DND-41 (cell line): ENCODE results near the gene CAMKMT.

ENCODE experiments used
- ATAC-seq: fragments of 200-7000 bp; cut with Tn5 transposase; 3 replicates; pipeline ENCODE4 v1.9.1; 2021; ENCODE audit warnings: low read depth; ENCODE audit not compliant: insufficient read depth
- DNase-seq: peaks from one replicate; pipeline ENCODE4 v3.0.0-alpha.2; 2020
- H2AFZ ChIP-seq: 2 replicates; pipeline ENCODE4 v1.6.0; 2012; ENCODE audit warnings: low read depth, low read length
- H3K27ac ChIP-seq: 2 replicates; pipeline ENCODE4 v1.5.1; 2012; ENCODE audit warnings: low read length, inconsistent platforms
- H3K27me3 ChIP-seq: fragments of 200-600 bp; sonication (generic); 2 replicates; pipeline ENCODE4 v1.6.0; 2012; ENCODE audit warnings: low read length, mild to moderate bottlenecking, inconsistent platforms; ENCODE audit not compliant: insufficient read depth, poor library complexity
- H3K36me3 ChIP-seq: 2 replicates; pipeline ENCODE4 v1.5.1; 2012; ENCODE audit warnings: low read length, inconsistent platforms; ENCODE audit not compliant: insufficient read depth
- H3K4me1 ChIP-seq: 2 replicates; pipeline ENCODE4 v1.5.1; 2012; ENCODE audit warnings: mild to moderate bottlenecking, low read length; ENCODE audit not compliant: insufficient read depth
- H3K4me2 ChIP-seq: 2 replicates; pipeline ENCODE4 v1.6.0; 2012; ENCODE audit warnings: mild to moderate bottlenecking, moderate library complexity, low read length, inconsistent platforms; ENCODE audit not compliant: insufficient read depth
- H3K4me3 ChIP-seq, 2 experiments: fragments of 200-600 bp in 1 of 2; shearing (Covaris generic) in 1 of 2; 2 replicates each; pipeline ENCODE4 v1.5.1; 2012 to 2016; ENCODE audit warnings: inconsistent platforms in 2 of 2, low read length in 2 of 2, mild to moderate bottlenecking in 2 of 2, low read depth in 1 of 2, moderate library complexity in 1 of 2
- H3K79me2 ChIP-seq: 2 replicates; pipeline ENCODE4 v1.6.0; 2012; ENCODE audit warnings: low read length, inconsistent platforms; ENCODE audit not compliant: insufficient read depth
- H3K9ac ChIP-seq: 2 replicates; pipeline ENCODE4 v1.6.0; 2012; ENCODE audit warnings: low read depth, mild to moderate bottlenecking, inconsistent platforms, low read length, moderate library complexity
- H3K9me3 ChIP-seq: 2 replicates; pipeline ENCODE4 v1.5.1; 2012; ENCODE audit warnings: low read length, moderate library complexity, mild to moderate bottlenecking, inconsistent platforms; ENCODE audit not compliant: insufficient read depth, severe bottlenecking
- H4K20me1 ChIP-seq: 2 replicates; pipeline ENCODE4 v1.6.0; 2012; ENCODE audit warnings: low read length; ENCODE audit not compliant: insufficient read depth
- EZH2 ChIP-seq: IDR thresholded peaks from 3 replicates; pipeline ENCODE4 v1.6.1; 2012; ENCODE audit warnings: borderline replicate concordance, low read depth, mild to moderate bottlenecking, moderate library complexity, low read length, inconsistent platforms; ENCODE audit not compliant: severe bottlenecking
- TF ChIP-seq, protein P1 (sequence below): IDR thresholded peaks from 2 replicates; pipeline ENCODE4 v1.5.1; 2012; ENCODE audit warnings: borderline replicate concordance, low read length, moderate library complexity, mild to moderate bottlenecking; ENCODE audit not compliant: poor library complexity, severe bottlenecking; ENCODE audit errors: extremely low read depth

The CAMKMT gene

GRCh38 chr2:44649381-44649780 lies 287.6 kb downstream of the CAMKMT start:
- Histone ChIP-seq H3K9ac (no peak overlapping the region), H2AFZ (no peak overlapping the region), H3K4me2 (no peak overlapping the region), H3K36me3 (no peaks in the 10 kb centered on the region), H4K20me1 (no peaks in the 10 kb centered on the region), H3K9me3 (no peaks in the 10 kb centered on the region), H3K27ac (no peak overlapping the region), H3K4me1 (no peaks in the 10 kb centered on the region), H3K4me3 (no peak overlapping the region), H3K79me2 (no peaks in the 10 kb centered on the region), H3K27me3 (no peaks in the 10 kb centered on the region)
- TF ChIP-seq, protein P1, sequence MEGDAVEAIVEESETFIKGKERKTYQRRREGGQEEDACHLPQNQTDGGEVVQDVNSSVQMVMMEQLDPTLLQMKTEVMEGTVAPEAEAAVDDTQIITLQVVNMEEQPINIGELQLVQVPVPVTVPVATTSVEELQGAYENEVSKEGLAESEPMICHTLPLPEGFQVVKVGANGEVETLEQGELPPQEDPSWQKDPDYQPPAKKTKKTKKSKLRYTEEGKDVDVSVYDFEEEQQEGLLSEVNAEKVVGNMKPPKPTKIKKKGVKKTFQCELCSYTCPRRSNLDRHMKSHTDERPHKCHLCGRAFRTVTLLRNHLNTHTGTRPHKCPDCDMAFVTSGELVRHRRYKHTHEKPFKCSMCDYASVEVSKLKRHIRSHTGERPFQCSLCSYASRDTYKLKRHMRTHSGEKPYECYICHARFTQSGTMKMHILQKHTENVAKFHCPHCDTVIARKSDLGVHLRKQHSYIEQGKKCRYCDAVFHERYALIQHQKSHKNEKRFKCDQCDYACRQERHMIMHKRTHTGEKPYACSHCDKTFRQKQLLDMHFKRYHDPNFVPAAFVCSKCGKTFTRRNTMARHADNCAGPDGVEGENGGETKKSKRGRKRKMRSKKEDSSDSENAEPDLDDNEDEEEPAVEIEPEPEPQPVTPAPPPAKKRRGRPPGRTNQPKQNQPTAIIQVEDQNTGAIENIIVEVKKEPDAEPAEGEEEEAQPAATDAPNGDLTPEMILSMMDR: no peak
- no peak for TF ChIP-seq EZH2
- DNase-seq: no peak
- ATAC-seq: no peak

GRCh38 chr2:44650796-44651195 lies 289.0 kb downstream of the CAMKMT start:
- no peaks in the 10 kb centered on the region for H3K36me3 ChIP-seq
- H3K79me2 ChIP-seq: no peaks in the 10 kb centered on the region
- ATAC-seq (no peak), DNase-seq (no peak)
- no peaks in the 10 kb centered on the region for H4K20me1 ChIP-seq
- no peak overlapping the region for H3K4me2 ChIP-seq
- H3K4me3 ChIP-seq: no peak overlapping the region
- no peaks in the 10 kb centered on the region for H3K4me1 ChIP-seq
- TF ChIP-seq, protein P1: no peak
- H3K9me3 ChIP-seq: no peaks in the 10 kb centered on the region
- no peak overlapping the region for H3K9ac ChIP-seq
- no peak overlapping the region for H3K27ac ChIP-seq
- no peaks in the 10 kb centered on the region for H3K27me3 ChIP-seq
- no peak overlapping the region for H2AFZ ChIP-seq

DNA sequence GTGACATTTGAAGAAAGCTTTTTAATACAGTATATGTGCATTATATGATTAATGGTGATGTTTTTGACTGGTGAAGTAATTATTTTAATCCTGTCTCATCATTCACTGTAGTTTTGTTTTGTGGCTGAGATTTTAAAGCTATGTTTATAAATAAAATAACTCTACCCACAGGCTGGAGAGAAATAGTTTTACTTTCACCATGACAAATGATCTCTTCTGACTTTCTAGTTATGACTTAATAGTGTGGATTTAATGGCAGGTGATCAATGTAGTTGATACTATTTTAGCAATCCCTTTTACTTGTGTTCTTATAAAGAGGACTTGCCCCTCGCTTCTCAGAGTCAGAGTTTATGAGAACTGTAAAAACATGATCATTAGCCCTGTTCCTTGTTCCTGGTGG lies 290.2 kb downstream of the CAMKMT start:
- no peaks in the 10 kb centered on the region for H3K9me3 ChIP-seq
- no peaks in the 10 kb centered on the region for H3K36me3 ChIP-seq
- no peaks in the 10 kb centered on the region for H3K4me1 ChIP-seq
- H3K79me2 ChIP-seq: no peaks in the 10 kb centered on the region
- H3K4me3 ChIP-seq: no peak overlapping the region
- H4K20me1 ChIP-seq: no peaks in the 10 kb centered on the region
- H3K9ac ChIP-seq: no peak overlapping the region
- DNase-seq (no peak), ATAC-seq (no peak)
- H3K27ac ChIP-seq: no peak overlapping the region
- no peaks in the 10 kb centered on the region for H3K27me3 ChIP-seq
- H3K4me2 ChIP-seq: no peak overlapping the region
- TF ChIP-seq EZH2: no peak
- TF ChIP-seq, protein P1: no peak
- no peak overlapping the region for H2AFZ ChIP-seq

DNA sequence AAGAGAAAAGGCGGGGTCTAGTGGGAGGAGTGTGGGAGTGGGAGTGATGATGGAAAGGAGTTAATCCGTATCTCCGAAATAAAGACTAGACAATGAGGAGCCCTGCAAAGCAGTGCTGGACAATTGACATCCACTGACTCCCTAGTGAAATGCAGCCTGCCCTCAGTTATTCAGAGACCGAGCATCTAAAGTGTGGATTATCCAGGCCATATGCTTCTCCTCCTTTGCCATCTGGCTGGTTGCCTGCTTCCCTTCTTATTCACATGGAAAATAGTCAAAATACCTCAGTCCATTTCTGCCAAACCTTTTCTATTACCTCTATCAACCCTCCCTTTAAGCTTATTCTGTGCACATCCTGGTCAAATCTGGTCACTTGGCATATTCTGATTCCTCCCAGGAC lies 291.0 kb downstream of the CAMKMT start:
- no peaks in the 10 kb centered on the region for H3K36me3 ChIP-seq
- H2AFZ ChIP-seq: no peak overlapping the region
- no peak for DNase-seq
- no peak for ATAC-seq
- no peak overlapping the region for H3K4me3 ChIP-seq
- no peak overlapping the region for H3K9ac ChIP-seq
- H3K27ac ChIP-seq: no peak overlapping the region
- no peaks in the 10 kb centered on the region for H3K27me3 ChIP-seq
- H4K20me1 ChIP-seq: no peaks in the 10 kb centered on the region
- TF ChIP-seq, protein P1: no peak
- TF ChIP-seq EZH2: no peak
- H3K9me3 ChIP-seq: no peaks in the 10 kb centered on the region
- no peak overlapping the region for H3K4me2 ChIP-seq
- no peaks in the 10 kb centered on the region for H3K4me1 ChIP-seq
- H3K79me2 ChIP-seq: no peaks in the 10 kb centered on the region
